Right cardiac atrium (tissue), 5 donors: ENCODE data around the gene ATP6AP1. TPM values are rescaled to one million over a fixed set of nuclear protein-coding genes. Genes with fewer than 3 reads are reported as not detected.

Experiments used
- ATAC-seq, 2 donors: fragments of 200-7000 bp; cut with Tn5 transposase; one replicate each; pipeline versions ENCODE4 v1.8.0 to v1.9.1; 2020; ENCODE audit warnings: moderate library complexity in 2 of 2, mild to moderate bottlenecking in 1 of 2
- DNase-seq, 3 donors: peaks; one replicate each; pipeline ENCODE4 v3.0.0-alpha.2; 2020
- H3K27ac ChIP-seq: one replicate; pipeline ENCODE4 v1.5.1; 2013; ENCODE audit warnings: mild to moderate bottlenecking, low read length, control low read depth, moderate library complexity
- H3K27me3 ChIP-seq: one replicate; pipeline ENCODE4 v1.6.1; 2013; ENCODE audit not compliant: control insufficient read depth, insufficient read depth
- H3K4me1 ChIP-seq: one replicate; pipeline ENCODE4 v1.6.1; 2013; ENCODE audit warnings: low read length; ENCODE audit not compliant: control insufficient read depth, insufficient read depth
- H3K4me3 ChIP-seq: one replicate; pipeline ENCODE4 v1.5.1; 2013; ENCODE audit warnings: low read length, control low read depth
- H3K9me3 ChIP-seq: one replicate; pipeline ENCODE4 v1.6.1; 2013; ENCODE audit warnings: low read length; ENCODE audit not compliant: control insufficient read depth
- WGBS: extraction: QIAGEN DNeasy Blood & Tissue Kit; methylation state at CpG from one replicate; pipeline ENCODE4 v1.1.7; 2013; 5-methylcytosine and 5-hydroxymethylcytosine counted together
- intact Hi-C, 4 donors: fragments of 100-400 bp; cut with DNase I; formaldehyde crosslinking; loops; one replicate each; pipeline versions ENCODE4 v1.11.0 to v1.14.0; 2022 to 2023
- polyA plus RNA-seq: library from polyadenylated mRNA; stranded (reverse); fragments of 200-250 nt; gene quantifications from one replicate; pipeline ENCODE4 v1.2.3, GENCODE V29; 2013
- total RNA-seq, 4 donors: library from RNA; stranded (reverse); fragmentation: NEBNext Ultra II Directional; extraction: Animal tissue kit (Norgen Biotek cat#: 25700); gene quantifications; one replicate each; pipeline ENCODE4 v1.2.1, GENCODE V29; 2021
- donor health status: healthy with polysubstance abuse.
- donor health status: DM: no; HTN: yes; CAD: no.
- donor health status: DM: no; HTN: no; CAD: no.
- donor health status: DM: no; HTN: yes; CAD: no; lungs with severe emphysema.
- donor health status: DM: yes; HTN: yes; CAD: no.

Gene ATP6AP1
- total and polyA plus RNA-seq, 5 donors, result 63.1 to 83.8 (median 74.0) TPM

DNA sequence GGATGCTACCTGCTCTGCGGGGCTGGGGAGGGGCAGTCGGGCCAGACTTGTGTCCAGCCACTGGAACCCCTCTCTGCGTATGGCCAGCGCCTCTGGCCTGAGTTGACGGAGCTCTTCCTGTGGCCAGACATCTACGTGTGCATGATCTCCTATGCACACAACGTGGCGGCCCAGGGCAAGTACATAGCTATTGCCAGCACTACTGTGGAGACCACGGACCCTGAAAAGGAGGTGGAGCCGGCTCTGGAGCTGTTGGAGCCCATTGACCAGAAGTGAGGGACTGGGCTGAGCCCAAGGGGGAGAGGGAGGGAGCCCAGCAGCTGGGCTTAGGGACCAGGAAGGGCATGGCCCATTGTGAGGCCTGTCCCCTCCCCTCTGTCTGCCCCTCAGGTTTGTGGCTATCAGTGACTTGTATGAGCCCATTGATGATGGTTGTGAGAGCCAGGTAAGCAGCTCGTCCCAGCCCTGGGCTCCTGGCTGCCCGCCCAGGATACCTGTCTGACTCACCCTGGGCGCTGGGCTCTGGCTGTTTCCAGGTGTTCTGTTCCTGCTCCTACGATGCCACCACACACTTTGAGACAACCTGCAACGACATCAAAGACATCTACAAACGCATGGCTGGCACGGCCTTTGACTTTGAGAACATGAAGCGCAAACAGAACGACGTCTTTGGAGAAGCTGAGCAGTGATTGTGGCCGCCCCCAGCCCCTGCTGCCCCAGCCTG is 13.7 kb downstream of the ATP6AP1 start:
- DNase-seq (no peak), ATAC-seq (no peak)
- Histone ChIP-seq H3K9me3 (no peaks in the 10 kb centered on the region), H3K4me1 (peaks cover 9% of the 10 kb centered on the region), H3K27ac (no peak overlapping the region), H3K27me3 (no peaks in the 10 kb centered on the region), H3K4me3 (no peak overlapping the region)
- intact Hi-C loops, result no loop called here
- WGBS, result 85% methylated on average over 21 of the region's 21 CpGs

DNA sequence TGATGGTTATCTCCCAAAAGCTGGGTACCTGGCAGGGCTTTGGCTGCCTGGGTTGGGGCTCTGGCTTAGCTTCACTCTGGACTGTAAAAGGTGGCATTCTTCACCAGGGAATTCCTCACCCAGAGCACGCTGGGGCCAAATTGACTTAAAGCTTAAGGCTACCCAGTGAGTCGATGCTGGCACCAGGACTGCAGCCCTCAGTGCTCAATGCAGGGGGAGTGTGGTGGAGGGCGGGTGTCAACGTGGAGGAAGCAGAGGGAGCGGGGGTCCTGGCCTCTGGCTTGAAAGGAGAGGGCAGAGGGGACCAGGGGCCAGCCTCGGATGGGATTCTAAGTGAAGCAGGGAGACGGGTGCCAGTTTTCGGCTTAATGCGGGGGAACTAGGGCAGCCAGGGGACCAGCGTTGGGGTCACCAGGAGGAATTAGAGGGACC is 15.0 kb downstream of the ATP6AP1 start:
- 6% methylated on average over 10 of the region's 10 CpGs for WGBS
- H3K4me3 ChIP-seq, result peak overlapping the region; percentile 60

DNA sequence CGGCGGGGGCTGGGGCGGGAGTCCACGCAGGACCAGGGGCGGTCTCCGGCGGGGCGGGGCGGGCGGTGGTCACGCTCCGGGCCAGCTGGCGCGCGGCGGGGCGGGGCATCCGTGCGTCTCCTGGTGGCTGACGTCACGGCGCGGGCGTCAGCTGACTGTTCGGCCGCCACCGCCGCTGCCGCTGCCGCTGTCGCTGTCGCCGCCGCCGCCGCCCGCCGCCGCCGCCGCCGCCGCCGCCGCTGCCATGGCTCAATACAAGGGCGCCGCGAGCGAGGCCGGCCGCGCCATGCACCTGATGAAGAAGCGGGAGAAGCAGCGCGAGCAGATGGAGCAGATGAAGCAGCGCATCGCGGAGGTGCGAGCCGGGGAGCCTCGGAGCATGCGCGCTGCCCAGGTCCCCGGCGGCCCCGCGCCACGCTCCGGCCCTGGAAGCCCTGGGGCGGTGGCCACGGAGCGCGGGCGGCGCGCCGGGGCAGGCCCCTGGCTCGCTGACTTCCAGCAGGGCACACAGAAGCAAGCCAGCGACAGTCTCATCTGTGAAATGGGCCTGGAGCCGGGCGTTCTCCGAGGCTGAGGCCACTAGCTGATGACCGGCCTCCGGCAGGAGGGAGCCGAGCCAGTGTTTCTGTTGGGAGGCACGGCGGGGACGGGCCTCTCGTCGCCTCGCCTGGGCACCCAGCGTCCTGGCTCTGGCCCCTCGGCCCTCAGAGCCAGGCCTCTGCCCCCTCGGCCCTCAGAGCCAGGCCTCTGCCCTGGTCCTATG is 15.7 kb downstream of the ATP6AP1 start, which contains the start of gene FAM50A:
Gene FAM50A, plus strand, starts transcription at position 150 of the 763 bp plus-strand sequence. Its CDS starts 95 bp downstream, at position 245.
- ATAC-seq (peak; percentile 84 to 85), DNase-seq (peak; percentile 85 to 95 (median 93))
- intact Hi-C loops, result no loop called here
- peaks cover 7% of the 10 kb centered on the region for H3K4me1 ChIP-seq
- peak within 1 kb of the TSS; percentile 95 for H3K27ac ChIP-seq
- no peaks in the 10 kb centered on the region for H3K9me3 ChIP-seq
- peak within 1 kb of the TSS; percentile 60 for H3K4me3 ChIP-seq
- H3K27me3 ChIP-seq, result no peaks in the 10 kb centered on the region
- WGBS, result 2% methylated on average over 92 of the region's 94 CpGs

More for the DNA sequence above, 15.0 kb downstream of the ATP6AP1 start:
- no peaks in the 10 kb centered on the region for H3K27me3 ChIP-seq
- peaks cover 7% of the 10 kb centered on the region for H3K4me1 ChIP-seq
- peak; percentile 4 to 27 for ATAC-seq
- intact Hi-C loops, result no loop called here
- no peaks in the 10 kb centered on the region for H3K9me3 ChIP-seq
- DNase-seq, result no peak
- H3K27ac ChIP-seq, result peak overlapping the region; percentile 95

DNA sequence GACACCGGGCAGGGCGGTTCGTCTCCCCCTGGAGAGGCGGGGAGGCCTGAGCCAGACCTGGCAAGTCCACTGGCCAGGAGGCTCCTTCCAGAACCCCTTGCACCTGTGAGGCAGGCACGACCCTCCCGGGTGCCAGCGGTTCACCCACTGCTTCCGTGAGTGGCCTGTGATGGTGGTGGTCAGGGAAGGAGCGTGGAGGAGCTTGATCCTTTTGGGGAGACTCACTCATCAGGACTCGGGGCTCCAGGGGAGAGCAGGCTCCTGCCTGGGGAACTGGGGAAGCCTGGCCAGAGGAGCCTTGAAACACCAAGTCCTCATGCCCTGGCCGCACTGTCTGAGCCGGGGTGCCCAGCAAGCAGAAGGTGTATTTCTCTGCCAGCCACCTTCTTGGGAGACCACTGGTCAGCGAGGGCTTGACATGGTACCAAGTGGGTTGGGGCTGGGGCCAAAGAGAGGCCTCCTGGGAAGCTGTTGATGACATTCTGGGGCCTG is 16.3 kb downstream of the ATP6AP1 start:
- no peaks in the 10 kb centered on the region for H3K27me3 ChIP-seq
- intact Hi-C loops, result no loop called here
- DNase-seq (peak in 1 of 3 donors; percentile 38), ATAC-seq (no peak)
- WGBS, result 44% methylated on average over 13 of the region's 13 CpGs
- peak overlapping the region; percentile 60 for H3K4me3 ChIP-seq
- peaks cover 7% of the 10 kb centered on the region for H3K4me1 ChIP-seq
- H3K9me3 ChIP-seq, result no peaks in the 10 kb centered on the region
- H3K27ac ChIP-seq, result no peak overlapping the region

DNA sequence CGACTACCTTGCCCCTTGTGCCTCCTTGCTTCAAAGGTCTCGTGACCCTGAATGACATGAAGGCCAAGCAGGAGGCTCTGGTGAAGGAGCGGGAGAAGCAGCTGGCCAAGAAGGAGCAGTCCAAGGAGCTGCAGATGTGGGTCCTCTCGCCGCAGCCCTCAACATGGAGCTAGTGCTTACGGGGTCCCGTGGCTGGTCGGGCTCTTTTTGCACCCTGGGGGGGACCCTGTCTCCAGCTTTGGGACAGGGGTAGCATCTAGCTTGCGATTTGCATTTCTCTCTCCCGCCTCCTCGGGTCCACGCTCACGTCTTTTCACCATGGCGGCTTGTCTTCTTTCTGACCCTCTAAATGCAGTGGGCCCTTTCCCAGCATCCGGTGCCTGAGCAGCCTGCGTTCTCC is 17.3 kb downstream of the ATP6AP1 start:
- Histone ChIP-seq H3K4me1 (peaks cover 7% of the 10 kb centered on the region), H3K27me3 (no peaks in the 10 kb centered on the region), H3K9me3 (no peaks in the 10 kb centered on the region), H3K4me3 (no peak overlapping the region), H3K27ac (no peak overlapping the region)
- WGBS, result 95% methylated on average over 16 of the region's 16 CpGs
- DNase-seq (peak in 1 of 3 donors; percentile 44), ATAC-seq (no peak)
- intact Hi-C loops, result no loop called here

DNA sequence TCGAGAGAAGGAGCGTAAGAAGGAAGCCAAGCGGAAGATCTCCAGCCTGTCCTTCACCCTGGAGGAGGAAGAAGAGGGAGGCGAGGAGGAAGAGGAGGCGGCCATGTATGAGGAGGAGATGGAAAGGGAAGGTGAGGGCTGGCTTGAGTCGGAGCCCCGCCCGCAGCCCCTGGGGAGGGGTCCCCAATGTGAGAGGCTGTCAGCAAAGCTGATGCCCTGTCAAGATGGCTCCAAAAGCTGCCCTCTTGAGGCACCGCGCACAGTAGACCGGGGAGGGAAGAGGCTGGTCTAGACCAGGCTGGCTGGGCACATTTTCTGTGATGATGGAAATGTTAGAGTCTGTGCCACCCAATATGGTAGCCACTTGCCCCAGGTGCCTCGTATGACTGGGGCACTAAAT is 18.0 kb downstream of the ATP6AP1 start:
- no peak overlapping the region for H3K4me3 ChIP-seq
- no peaks in the 10 kb centered on the region for H3K9me3 ChIP-seq
- no peak for ATAC-seq
- WGBS, result 91% methylated on average over 12 of the region's 12 CpGs
- no peaks in the 10 kb centered on the region for H3K27me3 ChIP-seq
- DNase-seq, result peak in 1 of 3 donors; percentile 46
- intact Hi-C loops, result no loop called here
- H3K27ac ChIP-seq, result no peak overlapping the region
- H3K4me1 ChIP-seq, result peaks cover 7% of the 10 kb centered on the region

DNA sequence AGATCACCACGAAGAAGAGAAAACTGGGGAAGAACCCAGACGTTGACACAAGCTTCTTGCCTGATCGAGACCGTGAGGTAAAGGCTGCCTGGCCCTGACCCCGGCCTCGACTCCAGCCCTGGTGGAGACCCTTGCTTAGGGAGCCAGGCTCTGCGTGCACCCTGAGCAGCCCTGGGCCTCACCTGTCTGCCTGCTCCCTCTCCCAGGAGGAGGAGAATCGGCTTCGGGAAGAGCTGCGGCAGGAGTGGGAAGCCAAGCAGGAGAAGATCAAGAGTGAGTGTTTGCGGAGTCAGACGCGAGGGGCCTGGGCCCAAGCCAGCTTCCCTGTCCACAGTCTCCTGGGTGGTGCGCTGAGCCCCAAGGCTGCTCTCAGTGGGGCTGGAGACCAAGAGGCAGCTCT is 20.0 kb downstream of the ATP6AP1 start:
- H3K9me3 ChIP-seq, result no peaks in the 10 kb centered on the region
- H3K27ac ChIP-seq, result no peak overlapping the region
- ATAC-seq, result no peak
- H3K4me3 ChIP-seq, result no peak overlapping the region
- WGBS, result 89% methylated on average over 14 of the region's 14 CpGs
- H3K27me3 ChIP-seq, result no peaks in the 10 kb centered on the region
- H3K4me1 ChIP-seq, result peaks cover 7% of the 10 kb centered on the region
- no peak for DNase-seq
- intact Hi-C loops, result no loop called here

DNA sequence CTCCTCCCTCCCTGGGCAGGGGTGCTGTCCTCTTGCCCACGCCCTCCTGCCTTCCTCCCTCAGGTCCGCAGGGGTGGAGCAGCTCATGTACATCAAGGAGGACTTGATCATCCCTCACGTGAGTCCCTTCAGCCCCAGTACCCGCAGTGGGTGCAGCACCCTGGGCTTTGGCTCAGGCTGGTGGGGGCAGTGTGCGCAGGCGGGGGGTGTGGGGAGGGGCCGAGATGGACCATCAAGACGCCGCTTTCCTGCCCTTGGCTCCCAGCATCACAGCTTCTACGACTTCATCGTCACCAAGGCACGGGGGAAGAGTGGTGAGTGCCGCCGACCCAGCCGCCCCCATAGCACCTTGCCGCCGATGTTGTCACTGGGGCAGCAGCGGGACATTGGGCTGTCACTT is 21.1 kb downstream of the ATP6AP1 start:
- no peak overlapping the region for H3K27ac ChIP-seq
- no peaks in the 10 kb centered on the region for H3K9me3 ChIP-seq
- H3K4me1 ChIP-seq, result peaks cover 7% of the 10 kb centered on the region
- DNase-seq, result no peak
- intact Hi-C loops, result no loop called here
- ATAC-seq, result no peak
- H3K27me3 ChIP-seq, result no peaks in the 10 kb centered on the region
- no peak overlapping the region for H3K4me3 ChIP-seq
- WGBS, result 93% methylated on average over 18 of the region's 18 CpGs

DNA sequence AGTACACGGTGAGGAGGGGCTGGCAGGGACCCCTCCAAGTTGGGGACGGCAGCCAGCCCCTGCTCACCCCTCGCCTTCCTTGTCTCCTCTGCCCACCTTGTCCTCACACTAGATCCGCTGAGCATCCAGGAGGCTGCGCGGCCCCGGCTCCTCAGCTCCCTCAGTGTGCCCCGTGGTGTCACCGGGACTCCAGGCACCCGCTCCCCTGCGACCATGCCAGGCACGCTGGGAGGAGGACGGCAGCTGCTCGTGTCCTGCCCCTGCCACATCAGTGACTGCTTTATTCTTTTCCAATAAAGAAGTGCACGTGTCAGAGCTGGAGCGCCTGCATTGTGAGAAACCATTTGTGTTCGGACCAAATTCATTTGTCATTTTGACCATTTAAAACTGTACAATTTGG is 21.8 kb downstream of the ATP6AP1 start:
- Histone ChIP-seq H3K4me3 (no peak overlapping the region), H3K27me3 (no peaks in the 10 kb centered on the region), H3K4me1 (peaks cover 2% of the 10 kb centered on the region), H3K27ac (no peak overlapping the region), H3K9me3 (no peaks in the 10 kb centered on the region)
- intact Hi-C loops, result no loop called here
- DNase-seq (no peak), ATAC-seq (no peak)
- 93% methylated on average over 17 of the region's 17 CpGs for WGBS

DNA sequence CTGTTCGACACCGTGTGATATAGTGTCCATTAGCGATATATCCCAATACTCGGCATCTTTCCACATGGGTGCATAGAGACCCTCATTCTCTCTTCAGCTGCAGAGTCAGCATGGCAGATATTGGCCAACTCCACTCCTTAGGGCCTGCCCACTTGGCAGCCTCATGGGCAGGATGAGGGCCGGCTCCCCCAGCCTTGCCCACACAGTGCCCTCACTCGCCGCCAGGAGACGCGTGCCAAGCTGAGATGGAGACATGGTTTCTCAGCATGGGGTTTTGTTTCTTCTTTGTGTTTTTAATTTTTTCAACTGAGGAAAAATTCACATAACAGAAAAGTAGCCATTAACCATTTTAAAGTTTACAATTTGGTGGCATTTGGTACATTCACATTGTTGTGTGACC is 24.3 kb downstream of the ATP6AP1 start:
- ATAC-seq (no peak), DNase-seq (peak in 1 of 3 donors; percentile 29)
- no peaks in the 10 kb centered on the region for H3K27me3 ChIP-seq
- intact Hi-C loops, result no loop called here
- WGBS, result 90% methylated on average over 9 of the region's 9 CpGs
- H3K4me3 ChIP-seq, result no peak overlapping the region
- H3K27ac ChIP-seq, result no peak overlapping the region
- no peaks in the 10 kb centered on the region for H3K9me3 ChIP-seq
- no peaks in the 10 kb centered on the region for H3K4me1 ChIP-seq

DNA sequence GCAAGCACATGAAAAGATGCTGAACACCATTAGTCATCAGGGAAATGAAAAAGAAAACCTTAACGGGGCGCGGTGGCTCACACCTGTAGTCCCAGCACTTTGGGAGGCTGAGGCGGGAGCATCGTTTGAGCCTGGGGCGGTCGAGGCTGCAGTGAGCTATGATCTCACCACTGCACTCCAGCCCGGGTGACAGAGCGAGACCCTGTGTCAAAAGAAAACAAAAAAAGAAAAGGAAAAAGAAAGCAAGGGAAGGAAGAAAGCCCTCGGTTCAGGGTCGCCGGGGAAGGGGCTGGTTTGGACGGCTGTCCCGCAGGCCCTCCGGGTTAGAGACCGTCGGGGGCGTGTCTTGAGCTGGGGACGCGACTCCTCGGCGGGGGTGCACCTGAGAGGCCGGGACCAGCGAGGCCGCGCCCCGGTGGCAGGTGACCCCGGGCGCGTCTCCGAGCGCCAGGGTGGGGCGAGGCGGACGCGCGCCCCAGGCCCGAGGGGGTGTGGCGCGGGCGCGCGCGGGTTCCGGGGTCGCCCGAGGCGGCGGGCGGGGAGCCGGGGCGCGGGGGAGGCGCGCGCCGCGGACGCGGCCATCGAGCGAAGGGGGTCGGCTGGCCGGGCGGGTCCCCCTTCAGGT is 29.1 kb downstream of the ATP6AP1 start:
- H3K4me1 ChIP-seq, result peaks cover 5% of the 10 kb centered on the region
- H3K4me3 ChIP-seq, result peak overlapping the region; percentile 83
- peak overlapping the region; percentile 30 for H3K27ac ChIP-seq
- intact Hi-C loops, result no loop called here
- no peaks in the 10 kb centered on the region for H3K9me3 ChIP-seq
- WGBS, result 5% methylated on average over 47 of the region's 65 CpGs
- DNase-seq, result peak in 2 of 3 donors; percentile 38 to 73
- no peaks in the 10 kb centered on the region for H3K27me3 ChIP-seq
- peak; percentile 25 to 31 for ATAC-seq
